Stimulated activated CD4-positive, alpha-beta T cell treated with anti-CD3 and anti-CD28 coated beads, TNF-alpha, amount 100 ng/mL, for 24 hours (primary cell): ENCODE data around the gene SLC12A6.
"Not testable (repeated sequence)": the region's sequence is repeated elsewhere in the genome, so short reads cannot be mapped to it uniquely, and the experiment has no call there.

Source experiments
- DNase-seq, 3 experiments: peaks; one replicate each; pipeline ENCODE4 v3.0.0-alpha.2; 2020; ENCODE audit warnings: low read depth in 3 of 3

The SLC12A6 gene

DNA sequence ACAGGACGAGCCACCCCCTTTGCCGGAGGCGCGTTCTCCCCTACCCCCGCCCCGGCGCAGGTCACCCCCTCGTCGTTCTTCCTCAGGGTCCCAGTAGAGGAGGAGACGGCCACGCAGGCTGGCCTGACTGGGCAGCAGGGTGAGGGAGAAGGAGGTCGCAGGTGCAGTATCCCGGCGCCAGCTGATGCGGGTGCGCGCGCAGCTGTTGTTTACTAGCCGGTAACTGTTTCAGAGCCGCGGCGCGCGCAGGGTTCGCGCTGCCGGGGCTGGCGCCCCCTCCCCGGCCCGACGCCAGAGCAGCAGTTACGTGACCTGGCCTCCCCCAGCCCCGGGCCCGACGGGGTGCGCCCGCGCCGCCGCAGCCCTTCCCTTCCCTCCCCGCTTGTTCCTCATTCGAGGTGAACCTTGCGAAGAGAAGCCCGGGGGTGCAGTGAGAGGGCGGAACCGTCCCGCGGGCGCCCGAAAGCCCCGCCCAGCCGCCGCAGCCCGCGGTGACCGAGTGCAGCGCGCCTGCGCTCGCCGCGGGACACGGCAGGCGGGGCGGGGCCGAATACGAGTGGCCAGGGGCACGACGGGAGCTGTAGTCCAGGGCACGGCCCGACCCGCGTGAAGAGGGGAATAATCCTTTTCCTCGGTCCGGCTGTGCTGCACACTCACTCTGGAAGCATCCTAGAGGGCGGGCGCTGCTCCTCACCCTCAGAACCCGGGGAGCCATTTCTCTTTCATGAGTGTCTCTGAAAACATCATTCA, at the start of gene SLC12A6:
Gene SLC12A6 (minus strand): TSS at position 225 of the 750 bp plus-strand sequence. CDS start 1,101 bp downstream, outside the sequence.
- peak; percentile 81 to 88 (median 85) for DNase-seq

DNA sequence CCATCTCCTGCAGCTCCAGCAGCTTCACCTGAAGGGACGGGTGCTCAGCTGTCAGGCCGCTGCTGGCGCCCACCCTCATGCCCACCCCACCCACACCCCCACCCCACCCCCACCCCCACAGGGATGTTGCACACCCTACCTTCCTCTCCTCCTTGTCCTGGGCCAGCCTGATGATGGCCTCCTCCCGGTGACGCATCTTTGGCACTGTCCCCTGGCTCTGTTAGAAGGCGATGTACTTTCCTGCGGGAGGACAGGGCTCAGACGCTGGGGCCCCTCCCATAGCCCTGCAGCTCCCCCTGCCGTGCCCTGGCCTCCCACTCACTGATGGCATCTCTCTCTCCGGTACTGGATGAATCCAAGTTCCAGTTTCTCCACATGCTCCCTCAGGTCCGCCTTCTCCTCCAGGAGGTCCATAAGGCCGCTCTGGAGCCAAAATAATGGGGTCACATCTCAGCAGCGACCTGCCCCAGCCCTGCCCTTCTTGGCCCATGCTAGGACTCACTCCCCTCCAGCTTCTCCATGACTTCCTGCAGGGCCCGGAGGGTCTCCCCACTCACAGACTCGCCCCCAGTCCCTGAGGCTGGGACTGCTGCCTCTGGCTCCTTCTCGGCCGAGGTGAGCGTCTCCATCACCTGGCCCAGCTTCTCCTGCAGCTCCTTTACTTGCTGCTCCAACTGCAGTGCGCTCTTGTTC, 44.4 kb upstream of the SLC12A6 start:
- DNase-seq: not testable (repeated sequence)

DNA sequence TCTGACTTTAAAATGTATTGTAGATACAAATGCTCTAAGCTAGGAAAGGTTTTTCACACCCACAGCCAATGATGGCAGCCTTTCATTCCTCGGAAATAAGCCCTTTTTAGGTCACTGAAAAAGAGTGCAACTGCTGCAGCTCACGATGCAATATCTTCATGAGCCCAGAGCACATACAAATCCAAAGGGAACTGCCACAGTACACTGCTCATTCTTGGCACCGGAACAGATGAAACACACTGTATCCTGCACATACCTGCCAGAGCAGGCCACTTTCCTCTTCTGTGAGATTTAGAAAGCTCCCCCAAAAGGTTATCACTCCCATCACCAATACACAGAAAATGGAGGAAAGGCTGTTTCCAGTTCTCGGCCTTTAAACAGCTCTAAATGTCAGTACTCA, 42.9 kb upstream of the SLC12A6 start:
- DNase-seq: not testable (repeated sequence)

DNA sequence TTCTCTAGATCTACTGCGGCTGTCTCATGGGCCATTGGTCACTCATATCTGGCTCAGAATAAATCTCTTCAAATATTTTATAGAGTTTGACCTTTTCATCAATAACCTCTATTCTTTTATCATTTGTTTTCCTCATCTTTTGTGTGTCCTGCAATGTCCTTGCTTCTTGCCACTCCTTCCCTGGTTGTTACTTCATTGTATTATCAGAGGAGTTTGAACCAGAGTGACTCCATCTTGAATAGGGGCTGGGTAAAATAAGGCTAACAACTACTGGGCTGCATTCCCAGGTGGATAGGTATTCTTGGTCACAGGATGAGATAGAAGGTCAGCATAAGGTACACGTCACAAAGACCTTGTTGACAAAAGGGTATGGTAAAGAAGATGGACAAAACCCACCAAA, 39.3 kb upstream of the SLC12A6 start:
- no peak for DNase-seq

DNA sequence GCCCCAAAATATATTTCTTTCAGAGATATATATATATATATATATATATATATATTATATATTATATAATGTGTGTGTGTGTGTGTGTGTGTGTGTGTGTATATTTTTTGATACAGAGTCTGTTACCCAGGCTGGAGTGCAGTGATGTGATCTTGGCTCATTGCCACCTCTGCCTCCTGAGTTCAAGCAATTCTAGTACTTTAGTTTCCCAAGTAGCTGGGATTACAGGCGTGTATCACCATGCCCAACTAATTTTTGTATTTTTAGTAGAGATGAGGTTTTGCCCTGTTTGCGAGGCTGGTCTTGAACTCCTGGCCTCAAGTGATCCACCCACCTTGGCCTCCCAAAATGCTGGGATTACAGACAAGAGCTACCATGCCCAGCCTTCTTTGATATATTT, 38.0 kb upstream of the SLC12A6 start:
- not testable (repeated sequence) for DNase-seq

DNA sequence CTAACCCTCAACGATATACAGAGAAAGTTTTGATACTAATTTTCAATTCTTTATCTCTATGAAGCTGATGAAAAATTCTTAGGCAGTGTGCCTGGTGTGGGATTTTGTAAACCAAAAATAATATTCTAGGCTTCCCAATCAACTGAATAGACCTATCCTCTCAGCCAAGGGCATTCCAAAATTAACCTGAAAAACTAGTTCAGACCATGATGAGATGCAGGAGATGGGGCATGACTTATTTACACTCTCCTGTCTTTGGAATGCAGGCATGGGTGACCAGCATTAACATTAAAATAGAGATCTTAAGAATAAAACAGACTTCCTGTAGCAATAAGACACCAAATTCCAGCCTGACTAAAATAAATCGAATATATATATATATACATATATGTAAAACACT, 37.2 kb upstream of the SLC12A6 start:
- no peak for DNase-seq

DNA sequence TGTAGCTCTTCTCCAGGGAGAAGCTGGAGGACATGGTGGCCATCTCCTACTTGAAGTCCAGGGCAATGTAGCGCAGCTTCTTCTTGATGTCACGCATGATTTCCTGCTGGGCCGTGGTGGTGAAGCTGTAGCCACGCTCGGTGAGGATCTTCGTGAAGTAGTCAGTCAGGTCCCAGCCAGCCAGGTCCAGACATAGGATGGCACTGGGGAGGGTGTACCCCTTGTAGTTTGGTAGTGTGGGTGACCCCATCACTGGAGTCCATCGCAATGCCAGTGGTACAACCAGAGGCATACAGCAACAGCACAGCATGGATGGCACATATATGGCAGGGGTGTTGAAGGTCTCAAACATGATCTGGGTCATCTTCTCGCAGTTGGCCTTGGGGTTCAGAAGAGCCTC, 36.4 kb upstream of the SLC12A6 start:
- no peak for DNase-seq

DNA sequence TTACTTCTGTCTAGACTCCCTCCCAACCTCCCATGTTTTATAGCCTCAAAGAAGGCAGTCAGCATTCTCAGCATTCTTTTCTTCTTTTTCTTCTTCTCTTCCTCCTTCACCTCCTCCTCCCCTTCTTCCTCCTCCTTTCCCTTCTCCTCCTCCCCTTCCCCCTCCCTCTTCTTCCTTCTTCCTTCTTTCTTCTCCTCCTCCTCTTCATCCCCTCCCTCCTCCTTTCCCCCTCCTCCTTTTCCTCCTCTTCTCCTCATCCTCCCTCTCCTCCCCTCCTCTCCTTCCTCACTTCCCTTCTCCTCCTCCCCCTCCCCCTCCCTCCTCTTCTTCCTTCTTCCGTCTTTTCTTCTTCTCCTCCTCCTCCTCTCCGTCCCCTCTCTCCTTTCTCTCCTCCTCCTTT, 33.1 kb upstream of the SLC12A6 start:
- no peak for DNase-seq

DNA sequence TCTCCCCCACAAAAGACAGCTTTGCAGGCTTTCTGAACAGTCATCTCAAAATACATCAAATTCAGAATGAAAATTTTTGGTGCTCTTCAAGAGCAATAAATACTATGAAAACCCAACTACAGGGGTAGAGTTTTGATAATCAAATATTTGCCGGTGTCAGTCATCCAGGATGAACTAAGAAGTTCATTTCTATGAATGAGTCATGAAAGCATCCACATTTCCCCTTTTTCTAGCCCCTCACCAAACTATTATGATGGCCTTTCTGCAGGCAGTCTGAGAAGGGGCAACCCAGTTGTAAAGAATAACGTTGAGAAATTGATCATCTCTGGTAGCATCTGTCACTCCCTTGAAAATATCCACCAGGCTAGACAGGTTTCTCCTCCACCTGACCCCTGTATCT, 32.5 kb upstream of the SLC12A6 start:
- DNase-seq: no peak

DNA sequence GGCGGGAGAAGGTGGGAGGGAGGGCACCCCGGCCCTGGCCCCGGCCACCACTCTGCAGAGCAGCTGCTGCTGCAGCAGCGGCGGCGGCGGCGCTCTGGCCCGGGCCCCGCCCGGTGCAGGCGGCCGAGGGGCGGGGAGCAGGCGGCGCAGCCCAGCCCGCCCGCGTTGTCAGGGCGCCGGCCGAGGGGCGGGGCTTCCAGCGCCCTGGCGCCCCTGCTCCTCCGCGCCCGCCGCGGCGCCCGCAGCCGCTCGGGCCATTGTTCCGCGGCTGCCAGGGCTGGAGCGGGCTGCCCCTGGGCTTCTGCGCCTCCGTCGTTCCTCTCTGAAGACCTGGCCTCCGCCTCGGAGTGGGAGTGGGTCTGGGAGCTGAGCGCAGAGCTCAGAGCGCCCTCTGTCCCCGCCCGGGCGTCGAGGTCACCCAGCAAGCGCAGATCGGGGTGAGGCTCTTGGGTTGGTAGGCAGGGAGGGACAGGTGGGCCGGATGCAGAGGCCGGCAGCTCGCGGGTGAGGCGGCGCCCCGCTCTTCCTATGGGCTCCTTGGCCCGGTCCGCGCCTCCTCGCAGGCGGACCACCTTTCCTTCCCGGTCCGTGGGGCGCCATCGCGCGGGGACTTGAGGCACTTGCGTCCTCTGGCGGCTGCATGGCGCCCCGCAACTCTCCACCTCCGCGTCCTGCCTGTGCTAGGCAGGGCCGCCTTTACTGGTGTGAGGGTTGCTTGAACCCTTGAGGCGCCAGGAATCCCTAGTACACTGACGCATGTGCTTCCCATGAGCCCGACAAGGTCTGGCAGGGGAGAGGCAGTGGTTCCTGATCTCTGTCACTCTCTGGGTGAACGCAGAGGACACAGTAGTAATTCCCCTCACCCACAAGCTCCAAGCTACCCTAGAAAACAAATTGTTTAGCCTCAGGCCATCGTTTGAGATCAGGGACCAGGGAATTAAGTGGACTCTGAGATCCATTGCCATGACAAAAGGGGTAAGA, 29.8 kb upstream of the SLC12A6 start, which contains the start of gene LPCAT4:
Gene LPCAT4 (minus strand): TSS at position 96 of the 981 bp plus-strand sequence. CDS start 96 bp downstream, outside the sequence.
- DNase-seq: peak; percentile 72 to 87 (median 76)

DNA sequence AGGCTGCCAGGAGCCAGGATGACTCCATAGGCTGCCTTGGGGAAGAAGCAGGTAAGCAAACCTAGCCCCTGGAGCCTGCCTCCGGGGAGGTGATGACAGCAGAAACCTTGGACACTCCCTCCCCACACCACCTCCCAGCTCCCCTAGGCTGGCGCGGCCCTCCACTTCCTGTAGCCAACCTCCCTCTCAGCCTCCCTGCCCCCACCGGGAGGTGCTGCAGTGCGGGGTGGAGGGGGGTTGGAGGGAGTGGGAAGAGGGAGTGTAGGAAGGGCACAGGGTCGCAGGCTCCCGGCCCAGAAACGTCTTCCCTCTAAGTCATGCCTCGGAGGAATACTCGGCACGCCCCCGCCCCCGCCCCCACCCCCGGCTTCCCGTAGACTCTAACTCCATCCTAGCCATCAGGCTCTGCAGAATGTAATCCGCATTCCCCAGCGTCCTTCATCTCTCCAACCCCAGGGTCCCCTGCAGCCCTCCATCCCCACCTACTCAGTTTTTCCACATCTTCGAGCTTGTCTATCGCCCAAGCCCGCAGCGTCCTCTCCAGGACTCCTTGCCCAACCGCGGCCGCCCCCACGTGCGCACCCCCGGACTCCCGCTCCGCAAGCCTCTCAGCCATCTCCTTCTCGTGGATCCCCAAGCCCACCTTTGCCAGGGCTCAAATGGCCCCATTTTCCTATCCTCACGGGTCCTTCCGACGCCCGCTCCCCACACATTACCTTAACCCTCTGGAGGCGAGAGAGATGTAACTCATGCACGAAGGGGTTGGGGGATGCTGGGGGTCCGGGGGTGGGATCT, 28.9 kb upstream of the SLC12A6 start:
- DNase-seq: peak in 2 of 3 experiments; percentile 29 to 62

DNA sequence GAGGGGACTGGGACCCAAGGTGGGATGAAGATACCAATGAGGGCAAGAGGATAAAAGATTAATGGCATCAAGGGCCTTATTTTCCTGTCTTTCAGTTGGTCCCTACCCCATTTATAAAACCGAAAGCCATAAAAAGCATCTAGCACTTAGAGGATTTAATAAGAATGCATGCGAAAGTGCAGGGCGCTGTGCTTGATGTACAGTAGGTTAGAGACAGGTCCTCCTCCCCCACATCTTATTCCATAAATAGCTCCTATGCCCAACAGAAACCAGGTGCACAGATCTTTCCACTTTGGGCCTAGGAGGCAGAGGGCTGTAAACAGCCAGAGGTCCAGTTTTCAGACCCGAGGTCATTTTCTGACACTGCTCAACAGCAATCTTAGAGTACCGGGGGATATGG, 28.3 kb upstream of the SLC12A6 start:
- no peak for DNase-seq

DNA sequence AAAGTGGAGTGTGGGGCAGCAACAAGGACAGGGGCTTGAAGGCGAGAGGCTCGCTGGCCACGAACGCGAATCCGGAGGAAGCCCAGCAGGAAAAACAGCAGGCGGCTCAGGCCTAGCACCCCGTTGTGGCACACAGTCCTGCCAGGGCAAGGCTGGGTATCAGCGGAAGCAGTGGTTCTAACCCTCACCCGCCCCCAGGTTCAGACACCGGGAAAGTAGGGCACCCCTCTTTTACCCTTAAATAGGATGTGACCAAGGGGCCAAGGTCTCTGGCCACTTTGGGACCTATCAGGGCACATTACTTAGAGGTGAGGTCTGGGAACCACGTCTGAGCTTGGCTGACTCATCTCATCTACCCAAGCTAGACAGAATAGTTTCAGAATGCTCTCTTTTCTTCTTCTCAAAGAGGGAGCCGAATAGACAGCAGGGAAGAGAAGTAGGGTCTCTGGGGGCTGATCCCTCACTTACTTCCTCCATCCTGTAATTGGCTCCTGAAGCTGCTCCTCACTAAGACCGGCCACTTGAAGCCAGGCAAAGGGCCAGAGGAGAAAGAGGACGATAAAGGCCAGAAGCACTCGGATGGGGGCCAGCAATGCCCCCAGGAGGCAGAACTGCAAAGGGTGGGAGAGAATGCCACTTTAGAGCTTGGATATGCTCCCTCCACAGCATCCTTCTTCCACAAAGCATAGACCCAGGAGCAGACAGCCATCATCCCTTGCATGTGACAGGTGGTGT, 27.7 kb upstream of the SLC12A6 start:
- DNase-seq: no peak

DNA sequence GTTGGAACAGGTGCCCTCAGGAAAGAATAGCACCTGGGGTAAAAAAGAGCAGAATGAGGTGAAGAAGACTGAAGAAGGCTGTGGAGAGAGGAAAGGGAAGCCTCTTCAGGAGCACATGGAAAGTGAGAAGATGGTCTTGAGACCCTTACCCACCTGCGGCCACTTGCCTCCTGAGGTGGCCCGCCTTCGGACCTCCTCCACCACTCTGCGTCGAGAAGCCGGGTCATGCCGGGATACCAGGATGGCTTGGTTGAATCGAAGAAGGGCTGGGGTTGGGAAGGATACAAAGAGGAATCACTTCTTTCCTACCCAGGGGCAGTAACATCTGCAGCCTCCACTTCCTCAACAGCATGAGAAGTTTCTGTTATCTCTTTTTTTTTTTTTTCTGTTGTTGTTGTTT, 26.5 kb upstream of the SLC12A6 start:
- no peak for DNase-seq

DNA sequence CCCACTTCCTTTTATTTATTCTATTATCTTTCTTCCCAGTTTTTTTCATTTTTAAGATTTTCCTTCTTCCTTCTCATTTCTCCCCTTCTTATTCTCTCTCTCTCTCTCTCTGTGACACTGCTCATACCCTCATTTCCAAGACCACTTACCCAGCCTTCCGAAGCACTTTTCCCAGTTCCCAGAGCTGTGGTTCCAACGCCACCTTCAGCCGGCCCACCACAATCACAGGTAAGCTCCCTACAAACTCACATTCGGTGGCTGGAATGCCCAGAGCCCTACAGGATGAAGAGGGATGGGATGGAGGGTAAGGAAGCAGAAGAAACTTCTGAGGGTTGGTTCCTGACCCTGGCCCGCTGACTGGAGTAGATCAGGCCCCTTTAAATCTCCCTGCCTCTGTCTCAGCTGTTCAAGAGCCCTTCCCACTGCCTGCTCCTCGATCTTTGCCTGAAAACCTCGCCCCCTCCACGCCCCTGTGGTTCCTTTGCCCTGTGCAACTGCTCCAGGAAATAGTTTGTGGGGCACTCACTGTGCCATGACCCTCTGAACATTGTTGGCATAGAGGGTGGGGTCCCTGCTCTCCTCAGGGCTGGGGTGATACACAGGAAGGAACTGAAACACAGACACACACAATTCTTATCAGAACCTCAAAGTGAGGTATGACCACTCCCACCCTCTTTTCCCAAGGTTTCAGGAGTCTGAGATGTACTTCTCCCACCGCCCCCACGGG, 24.6 kb upstream of the SLC12A6 start:
- no peak for DNase-seq

DNA sequence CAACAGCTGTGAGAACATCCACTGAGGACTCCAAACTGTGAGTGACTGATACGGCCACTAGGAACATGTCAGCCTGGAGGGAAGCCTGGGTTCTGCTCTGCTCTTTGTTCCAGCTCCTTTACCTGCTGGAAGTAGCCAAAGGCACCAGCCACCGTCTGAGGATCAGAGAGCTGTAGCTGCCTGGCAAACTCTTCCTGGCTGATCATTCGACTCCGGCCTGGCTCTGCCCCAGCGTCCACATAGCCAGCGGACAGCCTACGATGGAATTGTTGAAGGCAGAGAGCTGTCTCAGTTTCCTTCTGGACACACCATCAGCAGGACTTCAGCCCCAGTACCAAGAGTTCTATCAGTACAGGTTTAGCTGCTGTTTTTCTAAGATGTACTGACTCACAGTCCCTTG, 23.7 kb upstream of the SLC12A6 start:
- no peak for DNase-seq

DNA sequence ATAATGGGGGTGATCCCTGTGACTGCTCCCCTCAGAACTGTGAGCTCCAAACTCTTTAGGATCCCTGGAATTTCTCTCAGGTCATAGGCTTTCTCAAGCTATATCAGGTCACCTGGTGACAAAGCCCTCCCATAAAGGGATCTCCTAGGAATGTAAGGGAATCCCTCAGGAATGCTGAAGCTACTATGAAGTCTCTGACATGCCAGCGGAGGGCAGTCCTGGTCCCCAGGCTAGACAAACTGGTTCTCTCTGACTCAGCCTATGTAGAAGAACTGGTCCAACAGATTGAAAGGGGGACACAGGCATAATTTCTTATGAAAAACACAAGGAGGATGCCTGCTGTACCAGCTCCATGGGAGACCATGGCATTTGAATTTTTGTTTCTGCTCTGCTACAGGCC, 22.7 kb upstream of the SLC12A6 start:
- DNase-seq: no peak

DNA sequence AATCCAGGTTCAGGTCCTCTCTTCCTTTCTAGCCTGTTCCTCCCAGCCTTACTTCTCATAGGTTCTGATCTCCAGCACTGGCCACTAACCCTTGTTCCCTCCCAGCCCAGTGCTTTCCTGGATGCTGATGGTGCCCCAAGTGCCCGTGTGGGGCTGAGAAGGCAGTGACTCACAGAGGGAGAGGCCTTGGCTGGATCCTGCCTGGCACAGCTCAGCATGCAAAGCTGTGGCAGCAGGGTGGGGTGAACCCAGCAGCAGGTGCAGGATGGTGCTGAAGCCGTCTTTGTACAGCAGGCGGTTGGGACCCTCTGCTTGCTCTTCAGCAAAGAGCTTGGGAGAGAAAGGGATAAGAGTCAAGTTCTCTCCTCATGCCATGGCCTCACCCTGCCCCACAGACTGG, 21.8 kb upstream of the SLC12A6 start:
- DNase-seq: no peak

DNA sequence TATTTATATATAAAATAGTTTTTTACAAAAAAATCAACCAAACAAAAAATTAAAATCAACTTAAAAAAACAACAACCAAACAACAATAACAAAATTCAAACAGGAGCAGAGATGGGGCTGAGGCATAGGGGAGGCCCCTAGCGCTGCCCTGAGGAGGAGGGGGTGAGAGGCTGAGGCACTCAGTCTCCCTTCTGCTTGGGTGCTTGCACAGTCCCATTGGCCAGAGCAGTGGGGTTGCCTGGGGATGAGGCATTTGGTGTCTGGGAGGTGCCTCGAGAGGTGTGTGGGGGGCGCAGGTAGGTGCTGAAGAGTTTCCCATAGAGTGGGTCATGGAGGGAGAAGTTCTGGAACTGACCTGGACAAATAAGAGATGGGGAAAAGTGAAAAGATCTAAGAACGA, 21.4 kb upstream of the SLC12A6 start:
- DNase-seq: no peak

DNA sequence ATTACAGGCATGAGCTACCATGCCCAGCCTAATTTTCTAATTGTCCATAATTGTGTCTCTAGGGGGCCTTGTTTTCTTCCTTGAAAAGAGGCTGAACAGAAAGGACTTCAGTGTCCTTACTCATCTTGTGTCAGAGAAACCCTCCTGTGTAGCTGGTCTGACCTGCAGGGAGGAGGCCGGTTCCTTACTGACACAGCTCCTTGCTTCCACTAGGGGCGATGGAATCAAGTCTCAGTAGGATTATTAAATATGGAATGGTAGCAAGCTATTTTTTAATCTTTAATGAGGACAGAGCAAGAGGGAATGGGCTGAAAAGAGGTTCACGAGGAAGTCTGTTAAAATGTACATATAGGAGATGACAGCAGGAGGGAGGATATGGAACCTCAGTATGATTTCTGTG, 20.8 kb upstream of the SLC12A6 start:
- no peak for DNase-seq
